Measurements from ENCODE around the gene CLASRP. TPM values are rescaled to one million over a fixed set of nuclear protein-coding genes. Genes with fewer than 3 reads are reported as not detected.

The CLASRP gene
- total RNA-seq, 1 donor from 2014 or later = 31.7 TPM

DNA sequence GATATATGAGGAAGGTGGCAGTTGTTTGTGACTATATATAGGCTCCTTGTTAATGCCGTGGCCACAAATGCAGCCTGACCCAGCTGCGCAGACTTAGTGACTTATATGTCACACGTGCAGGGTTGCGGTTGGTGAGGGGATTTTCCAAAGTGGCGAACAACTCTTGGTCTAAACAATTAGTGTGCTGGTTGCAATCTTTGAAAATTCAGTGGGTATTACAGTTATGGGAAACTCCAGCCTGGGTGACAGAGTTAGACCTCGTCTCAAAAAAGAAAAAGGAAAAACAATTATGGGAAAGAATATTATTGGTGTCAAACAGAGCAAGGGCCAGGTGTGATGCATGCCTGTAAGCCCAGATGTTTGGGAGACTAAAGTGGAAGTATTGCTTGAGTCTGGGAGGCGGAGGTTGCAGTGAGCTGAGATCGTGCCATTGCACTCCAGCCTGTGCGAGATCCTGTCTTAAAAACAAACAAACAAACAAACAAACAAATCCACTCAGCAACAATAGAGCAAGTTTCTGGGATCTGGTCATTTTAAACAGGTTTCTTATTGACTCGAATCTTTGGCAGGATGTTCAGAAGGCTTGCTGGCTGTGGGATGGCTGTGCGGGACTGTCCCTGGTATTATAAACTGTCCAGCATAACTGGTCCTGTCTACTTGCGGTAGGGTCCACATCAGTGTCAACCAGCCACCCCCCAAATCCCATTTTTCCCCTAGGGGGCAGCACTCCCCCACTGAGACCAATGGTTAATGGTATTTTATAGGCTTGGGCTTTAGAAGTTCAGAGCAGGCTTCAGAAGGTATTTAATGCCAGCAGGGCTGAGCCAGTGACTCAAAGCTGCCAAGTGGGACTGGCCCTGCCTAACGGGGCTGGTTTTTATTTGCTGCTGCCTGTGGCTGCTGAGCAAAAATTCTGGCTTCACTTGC is 22.2 kb upstream of the CLASRP start:
- ATAC-seq (ENCODE audit: poor library complexity) (peak; percentile 80), DNase-seq (peak; percentile 67)
- intact Hi-C loops (cut with DNase I) = no loop called here

DNA sequence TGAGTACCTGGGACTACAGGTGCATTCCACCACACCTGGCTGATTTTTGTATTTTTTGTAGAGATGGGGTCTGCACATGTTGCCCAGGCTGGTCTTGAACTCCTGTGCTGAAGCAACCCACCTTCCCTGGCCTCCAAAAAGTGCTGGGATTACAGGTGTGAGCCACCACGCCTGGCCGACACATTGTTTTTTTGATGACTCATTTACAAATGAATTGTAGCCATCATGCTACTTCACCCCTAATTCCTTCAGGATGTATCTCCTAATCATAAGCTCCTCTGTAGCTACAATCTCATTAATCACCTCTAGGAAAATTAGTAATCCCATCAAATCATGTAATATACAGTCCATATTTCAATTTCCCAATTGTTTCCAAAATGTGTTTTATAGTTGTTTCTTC is 19.7 kb upstream of the CLASRP start:
- intact Hi-C loops (cut with DNase I) = no loop called here
- ATAC-seq (ENCODE audit: poor library complexity) (no peak), DNase-seq (no peak)

DNA sequence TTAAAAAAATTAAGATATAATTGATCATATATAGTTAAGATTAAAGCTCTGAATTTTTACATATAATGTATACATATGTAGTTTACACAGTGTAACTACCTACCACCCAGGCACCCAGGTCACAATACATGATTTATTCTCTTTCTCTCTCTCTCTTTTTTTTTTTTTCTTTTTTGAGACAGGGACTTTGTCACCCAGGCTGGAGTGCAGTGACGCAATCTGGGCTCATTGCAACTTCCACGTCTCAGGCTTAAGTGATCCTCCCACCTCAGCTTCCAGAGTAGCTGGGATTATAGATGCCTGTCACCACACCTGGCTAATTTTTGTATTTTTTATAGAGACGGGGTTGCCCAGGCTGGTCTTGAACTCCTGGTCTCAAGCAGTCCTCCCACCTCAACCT is 18.8 kb upstream of the CLASRP start:
- ATAC-seq (ENCODE audit: poor library complexity) (no peak), DNase-seq (no peak)
- intact Hi-C loops (cut with DNase I) = no loop called here

DNA sequence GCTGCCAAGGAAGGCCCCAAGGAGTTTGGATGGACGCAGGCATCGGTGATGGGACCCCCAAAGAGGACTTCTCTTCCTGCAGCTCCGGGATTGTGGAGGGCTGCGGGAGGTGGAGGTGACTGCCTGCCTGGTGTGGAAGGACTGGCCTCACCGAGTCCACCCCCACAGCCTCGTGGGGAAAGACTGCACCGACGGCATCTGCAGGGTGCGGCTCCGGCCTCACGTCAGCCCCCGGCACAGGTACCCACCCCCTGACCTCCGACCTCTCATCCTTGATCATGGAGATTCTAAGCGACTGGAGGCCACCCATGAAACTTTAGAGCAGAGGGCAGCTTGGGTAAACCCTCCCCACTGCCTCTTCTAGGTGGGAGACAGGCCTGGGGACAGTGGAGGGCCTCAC is 16.9 kb upstream of the CLASRP start:
- intact Hi-C loops (cut with DNase I) = no loop called here
- DNase-seq (no peak), ATAC-seq (ENCODE audit: poor library complexity) (no peak)

DNA sequence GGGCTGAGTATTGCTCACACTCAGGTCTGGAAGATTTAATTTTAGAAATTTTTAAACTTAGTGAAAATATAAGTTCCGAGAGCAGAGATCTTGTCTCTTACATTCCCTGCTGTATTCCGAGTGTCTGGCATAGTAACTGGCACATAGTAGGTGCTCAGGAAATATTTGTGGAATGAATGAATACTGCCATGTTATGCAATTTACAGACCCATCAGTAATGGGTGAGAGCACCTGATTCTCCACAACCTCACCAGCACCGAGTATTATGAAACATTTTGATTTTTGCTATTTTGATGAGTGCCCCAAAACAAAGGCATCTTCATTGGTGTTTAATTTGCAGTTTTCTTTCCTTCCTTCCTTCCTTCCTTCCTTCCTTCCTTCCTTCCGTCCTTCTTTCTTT is 15.8 kb upstream of the CLASRP start:
- intact Hi-C loops (cut with DNase I) = no loop called here
- no peak for ATAC-seq (ENCODE audit: poor library complexity)
- DNase-seq = no peak

DNA sequence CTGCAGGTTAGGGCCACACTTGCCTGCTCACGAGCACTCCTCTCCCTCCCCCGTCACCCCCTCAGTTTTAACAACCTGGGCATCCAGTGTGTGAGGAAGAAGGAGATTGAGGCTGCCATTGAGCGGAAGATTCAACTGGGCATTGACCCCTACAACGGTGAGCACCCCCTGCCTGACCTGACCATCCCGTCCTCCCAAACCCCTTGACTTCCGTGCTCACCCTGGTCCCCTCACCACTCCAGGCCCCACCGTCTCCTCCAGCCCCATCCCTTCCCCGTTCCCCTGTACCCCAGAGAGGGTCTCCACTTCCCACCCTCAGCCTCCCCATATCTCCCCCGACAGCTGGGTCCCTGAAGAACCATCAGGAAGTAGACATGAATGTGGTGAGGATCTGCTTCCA is 13.6 kb upstream of the CLASRP start:
- no peak for DNase-seq
- intact Hi-C loops (cut with DNase I) = no loop called here
- ATAC-seq (ENCODE audit: poor library complexity) = no peak

DNA sequence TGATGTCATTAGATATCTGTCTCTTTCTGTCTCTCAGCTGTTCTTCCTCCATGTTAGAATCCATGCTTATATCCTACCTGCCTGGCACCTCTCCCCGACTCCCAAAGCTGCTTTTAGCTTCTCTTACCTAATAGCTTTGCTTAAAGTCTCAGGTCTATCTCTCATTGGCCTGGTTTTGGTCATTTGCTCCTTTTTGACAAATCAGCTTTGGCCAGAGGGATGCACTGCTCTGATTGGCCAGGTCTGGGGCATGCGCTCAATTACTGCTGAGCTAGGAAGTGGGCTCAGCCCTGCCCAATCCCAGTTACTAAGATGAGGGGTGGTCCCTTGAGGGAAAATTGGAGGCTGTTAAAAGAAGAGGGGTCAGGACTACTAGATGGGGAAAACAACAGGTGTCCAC is 11.5 kb upstream of the CLASRP start:
- DNase-seq (no peak), ATAC-seq (ENCODE audit: poor library complexity) (no peak)
- intact Hi-C loops (cut with DNase I) = no loop called here

DNA sequence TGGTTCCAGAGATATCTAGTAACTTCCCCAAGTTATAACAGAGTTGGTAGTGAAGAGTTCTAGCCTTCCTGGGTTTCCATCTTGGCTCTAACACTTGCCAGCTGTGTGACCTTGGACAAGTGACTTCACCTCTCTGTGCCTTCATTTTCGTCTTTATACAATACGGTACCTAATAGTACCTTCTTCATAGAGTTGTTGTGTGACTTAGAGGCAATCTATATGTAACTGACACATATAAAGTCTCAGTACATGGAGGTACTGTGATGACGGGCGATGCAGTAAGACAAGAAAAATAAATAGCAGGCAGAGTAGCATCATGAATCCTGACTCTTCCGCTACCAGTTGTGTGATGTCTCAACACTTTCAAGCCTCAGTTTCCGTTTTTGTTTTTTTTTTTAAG is 8.0 kb upstream of the CLASRP start:
- no peak for ATAC-seq (ENCODE audit: poor library complexity)
- intact Hi-C loops (cut with DNase I) = no loop called here
- DNase-seq = no peak

DNA sequence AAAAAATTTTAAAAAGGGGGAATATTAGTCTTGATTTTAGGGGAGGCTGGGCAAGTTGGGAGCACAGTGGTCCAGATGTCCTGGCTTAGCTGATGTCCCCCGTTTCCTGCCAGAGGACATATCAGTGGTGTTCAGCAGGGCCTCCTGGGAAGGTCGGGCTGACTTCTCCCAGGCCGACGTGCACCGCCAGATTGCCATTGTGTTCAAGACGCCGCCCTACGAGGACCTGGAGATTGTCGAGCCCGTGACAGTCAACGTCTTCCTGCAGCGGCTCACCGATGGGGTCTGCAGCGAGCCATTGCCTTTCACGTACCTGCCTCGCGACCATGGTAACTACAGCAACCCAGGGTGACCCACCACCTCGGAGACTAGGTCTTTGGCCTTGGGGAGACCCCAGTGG is 6.4 kb upstream of the CLASRP start:
- DNase-seq (no peak), ATAC-seq (ENCODE audit: poor library complexity) (no peak)
- intact Hi-C loops (cut with DNase I) = no loop called here

DNA sequence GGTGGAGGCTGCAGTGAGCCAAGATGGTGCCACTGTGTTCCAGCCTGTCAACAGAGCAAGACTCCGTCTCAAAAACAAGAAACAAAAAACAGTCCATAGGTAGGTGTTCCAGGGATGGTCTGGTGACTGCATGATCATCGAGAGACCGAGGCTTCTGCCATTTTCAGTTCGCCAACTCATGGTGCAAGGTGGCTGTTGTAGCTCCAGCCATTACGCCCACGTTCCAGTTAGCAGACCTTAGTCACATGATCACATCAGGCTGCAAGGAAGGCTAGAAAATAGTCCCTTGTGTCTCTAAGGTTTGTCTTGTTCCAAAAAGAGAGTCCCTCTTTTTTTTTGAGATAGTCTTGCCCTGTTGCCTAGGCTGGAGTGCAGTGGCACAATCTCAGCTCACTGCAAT is 3.1 kb upstream of the CLASRP start:
- DNase-seq (no peak), ATAC-seq (ENCODE audit: poor library complexity) (no peak)
- intact Hi-C loops (cut with DNase I) = no loop called here

DNA sequence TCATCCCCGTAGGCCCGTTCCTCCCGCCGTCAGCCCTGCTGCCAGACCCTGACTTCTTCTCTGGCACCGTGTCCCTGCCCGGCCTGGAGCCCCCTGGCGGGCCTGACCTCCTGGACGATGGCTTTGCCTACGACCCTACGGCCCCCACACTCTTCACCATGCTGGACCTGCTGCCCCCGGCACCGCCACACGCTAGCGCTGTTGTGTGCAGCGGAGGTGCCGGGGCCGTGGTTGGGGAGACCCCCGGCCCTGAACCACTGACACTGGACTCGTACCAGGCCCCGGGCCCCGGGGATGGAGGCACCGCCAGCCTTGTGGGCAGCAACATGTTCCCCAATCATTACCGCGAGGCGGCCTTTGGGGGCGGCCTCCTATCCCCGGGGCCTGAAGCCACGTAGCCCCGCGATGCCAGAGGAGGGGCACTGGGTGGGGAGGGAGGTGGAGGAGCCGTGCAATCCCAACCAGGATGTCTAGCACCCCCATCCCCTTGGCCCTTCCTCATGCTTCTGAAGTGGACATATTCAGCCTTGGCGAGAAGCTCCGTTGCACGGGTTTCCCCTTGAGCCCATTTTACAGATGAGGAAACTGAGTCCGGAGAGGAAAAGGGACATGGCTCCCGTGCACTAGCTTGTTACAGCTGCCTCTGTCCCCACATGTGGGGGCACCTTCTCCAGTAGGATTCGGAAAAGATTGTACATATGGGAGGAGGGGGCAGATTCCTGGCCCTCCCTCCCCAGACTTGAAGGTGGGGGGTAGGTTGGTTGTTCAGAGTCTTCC is 1.3 kb upstream of the CLASRP start:
- ATAC-seq (ENCODE audit: poor library complexity) = no peak
- no peak for DNase-seq
- intact Hi-C loops (cut with DNase I) = no loop called here

DNA sequence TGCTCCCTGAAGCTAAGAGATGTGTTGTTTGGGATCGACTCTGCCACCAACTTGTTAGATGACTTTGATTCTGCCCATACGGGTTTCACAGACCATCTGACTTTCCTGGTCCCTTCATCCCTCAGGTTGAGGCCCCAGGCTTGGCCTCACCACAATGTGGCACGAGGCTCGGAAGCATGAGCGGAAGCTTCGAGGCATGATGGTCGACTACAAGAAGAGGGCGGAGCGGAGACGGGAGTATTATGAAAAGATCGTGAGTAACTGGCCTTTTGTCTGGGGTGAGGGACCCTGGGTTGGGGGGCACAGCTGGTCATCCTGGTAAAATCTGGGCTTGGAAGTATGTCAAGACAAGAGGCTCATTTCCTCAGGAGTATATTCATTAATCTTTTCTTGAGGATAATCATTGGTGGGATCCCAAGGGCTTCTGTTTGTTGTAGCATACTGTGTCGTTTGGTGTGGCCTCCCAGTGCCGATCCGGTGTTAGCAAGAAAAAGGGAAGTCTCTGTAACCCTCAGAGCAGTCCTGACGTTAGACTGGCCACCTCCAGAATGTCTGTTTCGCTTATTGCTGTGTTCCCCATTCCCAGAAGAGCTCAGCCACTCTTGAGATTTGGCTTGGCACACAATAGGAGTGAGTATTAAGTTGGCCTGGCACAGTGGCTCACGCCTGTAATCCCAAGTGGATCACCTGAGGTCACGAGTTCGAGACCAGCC is 1.4 kb downstream of the CLASRP start:
- intact Hi-C loops (cut with DNase I) = no loop called here
- DNase-seq (no peak), ATAC-seq (ENCODE audit: poor library complexity) (no peak)

DNA sequence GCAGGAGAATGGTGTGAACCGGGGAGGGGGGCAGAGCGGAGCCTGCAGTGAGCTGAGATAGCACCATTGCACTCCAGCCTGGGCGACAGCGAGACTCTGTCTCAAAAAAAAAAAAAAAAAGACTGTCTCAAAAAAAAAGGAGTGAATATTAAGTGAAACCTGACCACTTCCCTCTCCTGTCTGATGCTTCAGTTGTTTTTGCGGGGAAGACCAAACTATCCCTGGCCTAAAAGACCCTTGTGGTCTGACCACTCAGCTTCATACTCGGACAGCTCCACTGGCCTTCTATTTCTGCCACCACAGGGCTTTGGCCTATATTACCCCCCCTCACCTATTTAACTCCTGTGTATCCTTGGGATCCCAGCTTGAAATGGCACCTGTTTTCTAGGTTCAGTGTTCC is 2.3 kb downstream of the CLASRP start:
- intact Hi-C loops (cut with DNase I) = no loop called here
- ATAC-seq (ENCODE audit: poor library complexity) (no peak), DNase-seq (no peak)

DNA sequence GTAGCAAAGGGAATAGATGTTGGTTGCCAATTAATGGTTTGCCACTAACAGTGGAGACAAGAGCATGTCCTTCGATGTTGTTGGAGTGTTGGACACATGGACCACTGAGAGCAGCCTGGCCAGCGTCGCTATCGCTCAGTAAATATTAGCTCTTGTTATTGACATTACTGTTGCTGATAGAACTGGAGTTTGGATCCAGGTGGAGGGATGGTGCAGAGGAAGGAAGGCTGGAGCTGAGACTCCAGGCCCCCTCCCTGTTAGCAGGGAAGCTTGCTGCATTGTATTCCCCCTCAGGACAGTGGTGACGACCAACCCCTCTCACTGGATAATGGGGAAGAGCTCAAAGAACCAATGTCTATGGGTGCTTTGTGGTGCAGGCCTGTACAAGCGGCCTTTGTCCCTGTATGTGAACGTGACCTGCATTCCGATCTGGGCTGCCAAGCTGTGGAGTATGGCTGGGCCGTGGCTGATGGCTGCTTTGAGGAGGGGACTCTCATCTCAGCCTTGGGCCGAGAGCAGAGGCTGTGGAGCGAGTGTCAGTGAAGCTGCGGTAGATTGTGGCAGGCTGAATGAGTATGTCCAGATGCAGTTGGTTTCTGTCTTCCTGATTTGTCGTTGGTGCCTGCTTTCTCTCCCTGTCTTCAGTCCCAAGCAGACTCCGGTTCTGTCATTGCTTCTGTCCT is 7.0 kb downstream of the CLASRP start:
- intact Hi-C loops (cut with DNase I) = no loop called here
- ATAC-seq (ENCODE audit: poor library complexity) (peak; percentile 45), DNase-seq (no peak)

DNA sequence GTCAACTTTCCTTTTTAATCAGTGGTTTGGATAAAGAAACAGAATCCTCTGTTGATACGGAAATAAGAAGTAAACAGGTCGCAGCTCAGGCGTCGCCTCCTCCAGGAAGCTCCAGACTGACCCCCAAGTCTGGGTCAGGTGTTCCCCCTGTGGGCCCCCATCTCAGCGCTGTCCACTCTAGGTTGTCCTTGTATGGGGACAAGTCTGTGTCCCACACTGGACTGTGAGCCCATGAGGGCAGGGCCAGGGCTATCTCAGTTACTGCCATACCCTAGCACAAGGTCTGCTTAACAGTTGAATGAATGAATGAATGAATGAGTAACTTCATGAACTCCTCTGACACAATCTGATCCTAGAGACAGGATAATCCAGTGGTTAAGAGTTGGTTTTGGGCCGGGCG is 7.5 kb downstream of the CLASRP start:
- ATAC-seq (ENCODE audit: poor library complexity) = no peak

DNA sequence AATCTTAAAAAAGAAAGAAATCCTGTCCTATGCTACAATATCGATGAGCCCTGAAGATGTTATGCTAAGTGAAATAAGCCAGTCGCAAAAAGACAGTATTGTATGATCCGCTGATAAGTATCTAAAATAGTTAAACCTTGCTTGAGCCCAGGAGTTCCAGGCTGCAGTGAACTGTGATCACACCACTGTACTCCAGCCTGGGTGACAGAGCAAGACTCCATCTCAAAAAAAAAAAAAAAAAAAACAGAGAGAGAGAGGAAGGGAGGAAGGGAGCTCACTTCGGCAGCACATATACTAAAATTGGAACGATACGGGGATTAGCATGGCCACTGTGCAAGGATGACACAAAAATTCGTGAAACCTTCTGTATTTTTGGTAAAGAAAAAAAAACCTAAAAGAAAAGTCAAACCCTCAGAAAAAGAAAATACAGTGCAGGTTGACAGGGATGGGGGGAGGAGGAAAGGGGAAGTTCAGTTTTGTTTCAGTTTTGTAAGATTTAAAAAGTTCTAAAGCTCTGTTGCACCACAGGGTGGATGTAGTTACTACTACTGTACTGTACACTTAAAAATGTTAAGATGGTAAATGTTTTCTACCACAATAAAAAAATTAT is 8.4 kb downstream of the CLASRP start:
- ATAC-seq (ENCODE audit: poor library complexity) (no peak), DNase-seq (no peak)
- intact Hi-C loops (cut with DNase I) = no loop called here

More for the DNA sequence above, 7.5 kb downstream of the CLASRP start:
- DNase-seq = no peak
- intact Hi-C loops (cut with DNase I) = no loop called here

DNA sequence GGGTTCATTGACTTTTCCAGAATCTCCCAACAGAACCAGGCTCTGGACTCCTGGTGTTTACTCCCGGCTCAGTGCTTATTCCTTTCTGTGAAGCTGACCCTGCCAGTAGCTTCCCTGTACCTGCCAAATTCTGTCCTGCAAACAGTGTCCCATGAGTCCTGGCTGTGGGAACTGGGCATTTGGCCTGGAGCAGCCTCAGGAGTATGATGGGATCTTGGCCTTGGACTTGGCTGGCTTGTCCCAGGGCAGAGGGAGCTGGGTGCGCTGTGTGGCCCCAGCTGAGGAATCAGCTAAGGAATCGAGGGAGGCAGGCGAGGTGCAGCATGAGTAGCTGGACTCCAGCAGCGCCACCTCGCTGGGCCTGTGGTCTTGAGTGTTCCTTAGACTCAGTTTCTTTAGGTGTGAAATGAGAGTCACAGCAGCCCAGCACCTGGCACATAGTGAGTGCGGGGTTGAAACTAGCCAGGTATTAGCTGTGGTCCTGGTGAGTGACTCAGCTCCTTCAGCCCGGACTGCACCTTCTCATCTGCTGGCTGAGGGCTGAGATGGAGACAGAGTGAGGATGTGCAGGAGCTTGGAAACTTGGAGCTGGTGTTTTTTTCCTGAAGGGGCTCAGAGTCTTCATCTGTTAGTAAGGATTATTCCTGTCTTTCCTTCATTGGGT is 10.4 kb downstream of the CLASRP start:
- ATAC-seq (ENCODE audit: poor library complexity) = peak; percentile 86
- intact Hi-C loops (cut with DNase I) = no loop called here
- DNase-seq = peak; percentile 63

DNA sequence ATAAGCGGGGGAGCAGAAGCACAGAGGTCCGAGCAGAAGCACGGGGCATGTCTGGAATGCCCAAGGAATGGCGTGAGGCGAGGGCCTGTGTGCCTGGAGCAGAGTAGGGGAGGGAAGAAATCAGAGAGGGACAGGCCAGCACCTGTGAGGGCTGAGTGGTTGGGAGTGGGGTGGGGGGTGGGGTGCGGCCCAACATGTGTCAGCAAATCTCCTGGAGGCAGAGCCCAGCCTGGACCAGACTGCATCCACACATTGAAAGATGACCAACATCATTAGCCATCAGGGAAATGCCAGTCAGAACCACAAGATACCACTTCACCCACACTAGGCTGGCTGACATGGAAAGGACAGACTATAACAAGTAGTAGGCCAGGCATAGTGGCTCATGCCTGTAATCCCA is 11.2 kb downstream of the CLASRP start:
- DNase-seq = no peak
- intact Hi-C loops (cut with DNase I) = loop anchor here (10.0 kb wide), 1 partner anchor 145 kb away; the partner anchor contains the start of gene APOE
- no peak for ATAC-seq (ENCODE audit: poor library complexity)

All from Right ventricle myocardium superior (tissue), 1 donor.